Pancreas (tissue), 10 donors: ENCODE data around the gene ALG2. TPM values are rescaled to one million over a fixed set of nuclear protein-coding genes. Genes with fewer than 3 reads are reported as not detected.

ENCODE experiments used
- ATAC-seq, 4 donors: fragments of 200-7000 bp; cut with Tn5 transposase; one replicate each; pipeline versions ENCODE4 v1.8.0 to v1.9.1; 2020; ENCODE audit warnings: mild to moderate bottlenecking in 4 of 4, moderate library complexity in 4 of 4
- DNase-seq, 6 donors: peaks; one replicate each; pipeline ENCODE4 v3.0.0-alpha.2; 2020
- FAIRE-seq: peaks from 2 replicates; lab custom pipeline; 2012; peaks lifted over from hg19 to GRCh38; lab: Jason Lieb, UNC
- H3K27ac ChIP-seq, 4 donors: fragments of 200-600 bp; sonication (generic); 1 replicate in 3 of 4; 2 replicates in 1 of 4; pipeline versions ENCODE4 v1.5.0 to v1.8.0; 2020
- H3K27me3 ChIP-seq, 4 donors: fragments of 200-600 bp; one replicate each; pipeline ENCODE4 v1.8.0; 2021
- H3K36me3 ChIP-seq, 3 donors: fragments of 200-600 bp; sonication (generic) in 1 of 3; one replicate each; pipeline versions ENCODE4 v1.5.0 to v1.8.0; 2020 to 2021
- H3K4me1 ChIP-seq, 3 donors: fragments of 200-600 bp; one replicate each; pipeline ENCODE4 v1.8.0; 2021
- H3K4me3 ChIP-seq, 4 donors: fragments of 200-600 bp; sonication (generic) in 2 of 4; one replicate each; pipeline versions ENCODE4 v1.5.0 to v1.8.0; 2020 to 2021
- H3K9me3 ChIP-seq, 4 donors: fragments of 200-600 bp; one replicate each; pipeline ENCODE4 v1.8.0; 2021
- CTCF ChIP-seq, 4 donors: fragments of 200-600 bp; sonication (generic) in 3 of 4; IDR thresholded peaks; one replicate each; pipeline versions ENCODE4 v1.5.0 to v1.8.0; 2021; ENCODE audit warnings: antibody characterized with exemption in 4 of 4
- WGBS, 2 donors: extraction: QIAGEN DNeasy Blood & Tissue Kit; methylation state at CpG; one replicate each; pipeline ENCODE4 v1.1.7; 2013; 5-methylcytosine and 5-hydroxymethylcytosine counted together
- intact Hi-C, 3 donors: fragments of 100-400 bp; cut with DNase I; formaldehyde crosslinking; loops; one replicate each; pipeline versions ENCODE4 v1.11.1 to v1.14.2; 2022
- polyA plus RNA-seq, 2 donors: library from polyadenylated mRNA; stranded (reverse); fragments of 200-250 nt; gene quantifications; one replicate each; pipeline ENCODE4 v1.2.3, GENCODE V29; 2013
- total RNA-seq, 6 donors: library from RNA; stranded (reverse); fragmentation: NEBNext Ultra II Directional in 4 of 6; extraction: Animal tissue kit (Norgen Biotek cat#: 25700) in 4 of 6; gene quantifications; one replicate each; pipeline versions ENCODE4 v1.2.1 to v1.2.4, GENCODE V29; 2021 to 2023
- donor health status: healthy with polysubstance abuse.
- donor health status: DM: no; HTN: no; CAD: no; lungs with moderate emphysema.
- donor health status: DM: no; HTN: no; CAD: no.
- donor health status: control.
- donor health status: control.
- donor health status: Bipolar disorder and iron deficiency.
- donor health status: DM: yes; HTN: yes; CAD: no.
- donor health status: DM: no; HTN: no; CAD: no.
- donor health status: DM: no; HTN: no; CAD: no.
- donor health status: DM: yes; HTN: yes; CAD: no.

ALG2 gene
- total and polyA plus RNA-seq, 8 donors, result 17.9 to 35.6 (median 28.0) TPM

DNA sequence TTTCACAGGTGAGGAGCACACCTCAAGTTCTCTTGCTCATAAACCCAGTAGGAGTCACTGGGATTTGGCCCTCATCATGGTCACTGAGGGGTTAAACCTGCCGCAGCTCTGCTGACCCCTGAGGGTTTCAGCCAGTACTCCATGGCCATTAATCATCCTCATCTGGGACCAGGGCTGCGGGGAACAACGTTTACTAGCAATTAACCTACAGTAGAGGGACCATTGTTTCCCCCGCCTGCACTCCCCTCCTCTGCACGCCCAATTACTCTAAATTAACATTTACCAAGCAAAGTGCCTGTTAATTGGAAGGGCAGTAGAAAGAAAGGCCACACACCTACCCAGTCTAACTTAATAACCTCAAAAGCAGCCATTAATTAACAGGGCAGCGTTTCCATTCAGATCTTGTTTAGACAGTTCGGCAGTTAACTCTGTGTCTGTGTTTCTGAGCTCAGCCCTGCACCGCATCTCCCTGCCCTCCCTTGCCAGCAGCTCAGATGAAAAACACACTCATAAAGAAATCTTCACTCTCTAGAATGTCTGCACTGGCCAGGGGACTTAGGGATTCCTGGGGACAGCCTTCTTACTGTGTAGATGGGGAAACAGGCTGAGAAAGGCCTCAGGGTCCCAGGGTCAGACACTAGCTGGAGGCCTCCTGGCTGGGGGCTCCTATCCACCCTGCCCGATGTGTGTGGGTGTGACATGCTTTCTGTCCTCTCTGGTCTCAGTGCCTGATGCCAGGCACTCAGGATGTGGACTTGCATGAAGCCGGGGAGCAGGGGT is 51.6 kb downstream of the ALG2 start:
- WGBS, 2 donors, result 49% methylated on average over 10 of the region's 10 CpGs
- ATAC-seq (peak in 2 of 4 donors; percentile 45 to 53), DNase-seq (no peak), FAIRE-seq (no peak)
- H3K9me3 ChIP-seq, result no peaks in the 10 kb centered on the region
- intact Hi-C loops, result no loop called here
- no peak overlapping the region for H3K27ac ChIP-seq
- TF ChIP-seq CTCF (IDR thresholded peaks at IDR 0.05), result no peak
- H3K36me3 ChIP-seq, result no peaks in the 10 kb centered on the region
- no peaks in the 10 kb centered on the region for H3K4me1 ChIP-seq
- H3K27me3 ChIP-seq, result no peaks in the 10 kb centered on the region
- H3K4me3 ChIP-seq, result no peak overlapping the region

- H3K4me1 ChIP-seq, result no peaks in the 10 kb centered on the region
- no peaks in the 10 kb centered on the region for H3K9me3 ChIP-seq
- WGBS, 2 donors, result 74 to 84% methylated on average over 2 of the region's 2 CpGs
- FAIRE-seq (no peak), ATAC-seq (no peak), DNase-seq (no peak)
- no peak overlapping the region for H3K27ac ChIP-seq
- H3K4me3 ChIP-seq, result no peak overlapping the region
- intact Hi-C loops, result no loop called here
- H3K27me3 ChIP-seq, result no peaks in the 10 kb centered on the region
- TF ChIP-seq CTCF (IDR thresholded peaks at IDR 0.05), result no peak
- H3K36me3 ChIP-seq, result no peaks in the 10 kb centered on the region
Observed at GRCh38 chr9:99169086-99169485, 52.7 kb downstream of the ALG2 start.

- Histone ChIP-seq H3K9me3 (no peaks in the 10 kb centered on the region), H3K4me1 (peaks cover 0 to 3% (median 0%) of the 10 kb centered on the region in 3 donors), H3K27me3 (no peaks in the 10 kb centered on the region), H3K4me3 (no peak overlapping the region), H3K36me3 (no peaks in the 10 kb centered on the region), H3K27ac (no peak overlapping the region)
- FAIRE-seq, result no peak
- intact Hi-C loops, result no loop called here
- ATAC-seq, result no peak
- WGBS, 2 donors, result 71 to 77% methylated on average over 3 of the region's 3 CpGs
- no peak for TF ChIP-seq CTCF (IDR thresholded peaks at IDR 0.05)
- no peak for DNase-seq
Observed at GRCh38 chr9:99167694-99168093, 54.0 kb downstream of the ALG2 start.

GRCh38 chr9:99167119-99167518 is 54.6 kb downstream of the ALG2 start:
- 66 to 71% methylated on average over 4 of the region's 4 CpGs for WGBS, 2 donors
- Histone ChIP-seq H3K27ac (no peak overlapping the region), H3K9me3 (no peaks in the 10 kb centered on the region), H3K36me3 (no peaks in the 10 kb centered on the region), H3K4me1 (peaks cover 0 to 4% (median 0%) of the 10 kb centered on the region in 3 donors), H3K27me3 (no peaks in the 10 kb centered on the region), H3K4me3 (no peak overlapping the region)
- intact Hi-C loops, result no loop called here
- ATAC-seq, result no peak
- TF ChIP-seq CTCF (IDR thresholded peaks at IDR 0.05), result no peak
- no peak for DNase-seq
- no peak for FAIRE-seq

Other genes starting within 250 kb of the ALG2 start
- gene TGFBR1, start 116.8 kb downstream of the ALG2 start, total RNA-seq, result 10 to 100 TPM in 5 of 6 donors, 1 to 10 TPM in 1; 10.0 to 43.6 (median 15.3) TPM
- gene TGFBR1, start 116.8 kb downstream of the ALG2 start, polyA plus RNA-seq, result 1 to 10 TPM; 3.5 to 5.5 TPM
- 100 to 1,000 TPM; 117 to 191 (median 139) TPM for gene SEC61B, start 340 bp upstream of the ALG2 start, total RNA-seq
- 100 to 1,000 TPM; 251 to 355 TPM for gene SEC61B, start 340 bp upstream of the ALG2 start, polyA plus RNA-seq